NCI-H1105 treated with DMSO at 0.1 percent for 48 hours (cell line): ENCODE measurements around the gene RPS6KA2.

Experiments used
- DNase-seq: peaks from one replicate; lab custom pipeline; 2025; lab: John Stamatoyannopoulos, UW

RPS6KA2 gene

DNA sequence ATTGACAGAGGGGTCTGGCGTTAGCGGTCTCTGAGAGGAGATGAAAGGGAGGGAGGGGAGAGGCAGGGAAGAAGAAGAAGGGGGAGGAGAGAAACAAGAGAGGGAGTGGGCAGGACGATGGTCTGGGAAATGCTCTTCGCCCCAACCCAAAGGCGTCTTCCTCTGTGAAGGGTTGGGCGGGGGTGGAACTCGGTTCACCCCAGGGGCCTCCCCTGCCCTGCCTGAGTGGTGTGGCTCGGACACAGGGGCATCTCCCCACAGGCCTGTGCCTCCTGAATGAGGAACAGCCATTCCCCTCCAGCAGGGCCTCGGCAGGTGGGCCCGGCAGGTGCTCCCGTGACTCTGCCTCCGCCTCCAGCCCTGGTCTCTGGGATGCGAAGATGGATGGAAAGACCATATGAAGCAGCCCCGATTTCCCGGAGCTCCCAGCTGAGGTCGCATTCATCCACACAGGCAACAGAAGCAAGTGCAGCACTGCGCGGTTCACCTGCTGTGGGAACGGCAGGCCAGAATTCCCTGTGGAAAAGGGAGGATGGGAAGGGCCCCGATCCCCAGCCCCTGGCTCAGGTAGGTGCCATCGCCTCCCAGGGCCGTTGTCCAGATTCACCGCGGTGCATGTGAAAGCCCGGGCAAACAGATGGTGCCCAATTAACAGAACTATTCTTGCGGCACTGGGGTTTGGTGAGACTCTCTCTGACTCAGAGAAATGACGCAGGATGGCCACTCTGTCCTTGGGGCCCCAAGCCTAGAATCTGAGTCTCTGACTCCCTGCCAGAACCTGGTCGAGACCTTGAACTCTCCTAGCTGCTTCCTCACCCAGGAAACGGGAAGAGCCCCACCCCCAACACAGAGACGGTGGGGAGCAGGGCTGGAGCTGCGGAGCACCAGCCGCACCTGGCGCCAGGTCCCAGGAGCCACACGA is 29.4 kb upstream of the RPS6KA2 start:
- no peak for DNase-seq

DNA sequence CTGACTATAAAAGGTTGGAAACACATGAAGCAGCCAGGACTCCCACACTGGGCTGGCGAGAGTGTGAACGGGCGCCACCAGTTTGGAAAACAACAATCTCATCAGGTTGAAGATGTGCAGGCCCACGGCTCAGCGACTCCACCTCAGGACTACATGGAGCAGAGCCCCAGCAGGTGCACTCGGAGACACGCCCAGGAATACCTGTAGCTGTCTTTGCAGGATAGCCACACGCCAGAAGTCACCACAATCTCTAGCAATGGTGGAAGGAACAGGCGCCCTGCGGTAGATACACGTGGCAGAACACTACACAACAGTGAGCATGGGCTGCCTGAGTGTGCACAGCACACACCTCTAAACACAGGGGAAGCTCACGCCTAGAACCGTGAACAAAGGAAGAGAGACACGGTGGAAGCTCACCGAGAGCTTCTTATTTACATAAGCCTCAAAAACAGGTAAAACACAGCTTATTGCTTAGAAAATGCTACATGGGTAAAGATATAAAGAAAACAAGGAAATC is 28.7 kb upstream of the RPS6KA2 start:
- DNase-seq, result no peak

DNA sequence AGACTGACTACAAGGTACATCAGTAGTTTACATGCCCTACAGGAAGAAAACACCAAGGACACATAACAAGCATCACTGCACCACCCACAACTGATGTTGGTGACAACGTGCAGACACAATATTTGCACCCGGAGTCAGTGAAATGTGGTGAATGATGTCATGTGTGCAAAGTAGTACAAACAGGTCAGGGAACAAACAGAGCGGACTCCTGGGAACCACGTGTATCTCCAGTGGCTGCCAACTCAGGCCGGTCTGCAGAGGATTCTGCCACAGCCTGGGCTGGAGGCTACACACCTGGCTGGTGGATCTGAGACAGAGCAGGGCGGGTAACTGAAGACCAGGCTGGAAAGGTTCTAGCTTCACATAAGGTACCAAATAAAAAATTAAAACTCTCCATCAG is 28.2 kb upstream of the RPS6KA2 start:
- no peak for DNase-seq

DNA sequence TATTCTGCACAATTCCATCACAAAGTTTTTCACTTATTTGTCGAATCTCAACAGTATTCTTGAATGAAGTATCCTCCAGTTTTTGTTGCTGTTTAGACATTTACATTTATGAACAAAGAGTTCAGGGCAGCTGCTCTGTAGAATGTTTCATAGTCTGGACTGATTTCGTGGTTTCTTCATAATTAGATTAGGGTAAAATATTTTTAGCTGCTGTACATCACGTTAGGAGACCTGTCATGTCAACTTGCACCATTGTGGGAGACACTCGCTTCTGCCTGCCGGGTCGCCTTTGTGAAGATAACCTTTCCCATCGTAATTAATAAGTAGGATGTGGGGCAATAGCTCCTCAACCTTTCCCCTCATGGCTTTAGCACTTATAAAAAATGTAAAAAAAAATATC is 27.5 kb upstream of the RPS6KA2 start:
- DNase-seq, result no peak

DNA sequence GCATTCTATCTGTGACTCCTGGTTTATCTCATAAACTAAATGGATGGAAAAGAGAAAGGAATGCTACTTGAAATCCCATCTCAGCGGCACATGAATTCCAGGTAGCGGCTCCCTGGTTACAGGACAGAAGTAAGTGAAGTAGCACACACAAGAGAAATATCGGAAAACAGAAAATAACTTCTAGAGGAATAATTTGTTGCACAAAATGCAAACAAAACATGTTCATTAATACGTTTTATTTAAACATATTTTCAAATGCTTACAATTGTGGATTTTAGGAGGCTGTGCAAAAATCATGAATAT is 26.5 kb upstream of the RPS6KA2 start:
- DNase-seq, result no peak

DNA sequence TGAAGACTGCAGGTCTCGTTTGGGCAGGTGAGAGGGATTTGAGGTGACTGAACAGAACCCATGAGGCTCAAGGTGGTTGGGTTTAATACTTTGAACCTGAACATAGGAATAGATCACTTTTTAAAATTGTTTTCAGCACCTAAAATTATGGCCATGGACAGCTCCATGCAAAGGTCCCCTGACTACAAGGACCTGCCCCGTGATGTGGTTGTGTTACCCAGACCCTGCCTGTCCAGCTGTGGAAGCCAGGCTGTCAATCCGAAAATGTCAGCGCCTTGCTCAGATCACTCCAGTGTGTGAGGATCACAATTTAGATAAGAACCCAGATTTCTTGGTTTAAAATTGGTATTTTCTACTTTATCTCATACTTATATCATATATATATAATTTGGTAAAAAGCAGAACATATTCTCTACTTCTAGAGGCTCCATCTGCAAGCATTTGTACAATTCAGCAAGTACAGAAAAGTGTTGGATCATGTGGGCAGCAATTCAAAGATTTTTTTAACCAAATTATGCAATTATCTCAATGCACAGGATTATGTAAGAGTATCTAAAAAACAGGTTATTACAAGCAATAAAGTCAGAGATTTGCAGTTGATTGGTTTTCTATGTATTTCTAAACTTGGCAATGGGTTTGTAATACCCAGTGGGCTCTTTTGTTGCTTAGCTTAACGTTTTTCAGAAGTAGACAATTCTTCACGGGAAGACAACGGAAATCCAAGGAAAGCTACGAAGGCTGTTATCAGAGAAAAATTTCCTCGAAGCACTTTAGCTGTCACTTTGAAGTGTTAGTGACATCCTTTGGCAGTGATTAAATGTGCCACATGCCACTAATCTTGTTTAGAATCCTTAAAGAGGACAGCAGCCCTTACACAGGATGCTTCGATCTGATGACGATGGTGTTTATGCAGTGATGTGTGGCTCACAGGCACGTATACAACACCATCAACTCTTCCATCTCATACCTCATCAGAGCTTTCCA is 24.1 kb upstream of the RPS6KA2 start:
- no peak for DNase-seq

DNA sequence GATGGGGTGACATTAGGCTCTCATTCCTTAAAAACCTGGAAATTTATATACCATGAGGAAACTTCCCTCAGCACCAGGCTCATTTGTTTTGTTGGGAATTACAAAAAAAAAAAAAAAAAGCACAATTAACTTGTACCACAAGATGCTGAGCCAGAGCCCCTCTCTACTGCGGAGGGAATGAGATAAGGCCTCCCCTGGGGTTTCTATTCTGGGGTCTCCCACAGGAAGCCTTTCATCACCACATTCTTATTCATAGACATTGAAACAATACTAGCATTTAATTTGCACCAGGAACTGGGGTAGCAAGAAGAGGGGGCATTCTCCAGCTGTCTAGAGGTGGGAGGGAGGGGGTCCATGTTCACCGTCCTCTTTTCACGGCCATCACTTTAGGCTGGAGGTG is 23.0 kb upstream of the RPS6KA2 start:
- no peak for DNase-seq

DNA sequence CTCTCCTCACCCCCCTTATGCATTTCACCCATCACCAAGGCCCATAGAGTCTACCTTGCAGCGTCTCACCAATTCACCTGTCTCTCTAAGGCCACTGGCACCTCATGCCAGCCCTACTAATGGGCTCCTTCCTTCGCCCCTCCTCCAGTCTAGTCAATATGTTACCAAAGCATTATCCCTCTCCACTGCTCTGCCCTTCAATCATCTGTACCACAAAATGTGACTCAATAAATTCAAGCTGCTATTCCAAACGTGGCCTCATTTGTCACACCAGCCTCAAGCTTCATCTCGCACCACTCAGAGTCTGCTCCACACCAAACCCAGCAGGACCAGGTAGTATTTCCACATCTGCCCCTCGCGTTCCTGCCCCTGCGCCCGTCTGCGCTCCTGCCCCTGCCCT is 21.8 kb upstream of the RPS6KA2 start:
- no peak for DNase-seq

DNA sequence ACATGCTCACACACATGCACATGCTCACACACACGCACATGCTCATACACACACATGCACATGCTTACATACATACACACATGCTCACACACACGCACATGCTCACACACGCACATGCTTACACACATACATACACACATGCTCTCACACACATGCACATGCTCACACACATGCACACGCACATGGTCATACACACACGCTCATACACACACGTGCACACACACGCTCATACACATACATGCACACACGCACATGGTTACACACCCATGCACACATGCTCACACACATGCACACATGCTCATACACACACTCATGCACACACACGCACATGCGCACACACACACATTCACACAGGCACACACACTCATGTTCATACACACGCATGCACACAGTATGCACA is 20.8 kb upstream of the RPS6KA2 start:
- DNase-seq, result no peak

DNA sequence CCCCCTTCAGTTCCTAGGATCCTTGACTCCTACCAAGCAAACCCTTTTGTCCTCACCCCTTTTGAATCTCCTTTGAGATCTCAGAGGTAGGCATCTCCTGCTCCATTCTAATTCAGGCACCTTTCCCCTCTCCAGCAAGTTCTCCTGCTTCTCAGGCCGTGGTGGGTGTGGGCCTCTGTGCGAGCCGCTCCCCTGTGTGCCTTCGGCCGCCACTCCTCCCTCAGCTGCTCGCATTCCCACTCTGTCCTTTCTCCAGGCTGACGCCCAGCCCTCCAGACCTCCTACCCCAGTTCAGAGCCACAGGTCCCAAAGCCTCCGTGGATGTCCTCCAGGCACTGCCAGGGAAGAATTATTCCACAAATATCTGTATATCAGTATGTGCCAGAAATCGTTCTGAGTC is 19.7 kb upstream of the RPS6KA2 start:
- no peak for DNase-seq

DNA sequence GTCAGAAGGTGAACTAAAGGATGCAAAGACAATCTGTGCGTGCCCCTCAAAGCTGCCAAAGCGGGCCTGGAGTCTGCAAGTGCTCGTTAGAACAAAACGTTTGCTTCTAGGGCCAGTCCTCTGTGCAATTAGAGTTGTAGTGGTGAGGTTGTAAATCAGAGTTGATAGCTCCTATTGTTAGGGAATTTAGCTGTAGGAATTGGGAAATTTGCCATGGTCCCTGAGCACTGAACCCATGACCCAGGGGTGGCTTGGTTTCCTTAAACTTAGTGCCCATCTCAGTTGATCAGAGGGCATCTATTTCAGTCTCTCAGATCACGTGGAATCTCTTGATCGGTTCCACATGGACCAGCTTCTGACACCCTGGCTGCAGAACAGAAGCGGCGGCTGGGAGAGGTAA is 18.8 kb upstream of the RPS6KA2 start:
- peak; percentile 27 for DNase-seq

DNA sequence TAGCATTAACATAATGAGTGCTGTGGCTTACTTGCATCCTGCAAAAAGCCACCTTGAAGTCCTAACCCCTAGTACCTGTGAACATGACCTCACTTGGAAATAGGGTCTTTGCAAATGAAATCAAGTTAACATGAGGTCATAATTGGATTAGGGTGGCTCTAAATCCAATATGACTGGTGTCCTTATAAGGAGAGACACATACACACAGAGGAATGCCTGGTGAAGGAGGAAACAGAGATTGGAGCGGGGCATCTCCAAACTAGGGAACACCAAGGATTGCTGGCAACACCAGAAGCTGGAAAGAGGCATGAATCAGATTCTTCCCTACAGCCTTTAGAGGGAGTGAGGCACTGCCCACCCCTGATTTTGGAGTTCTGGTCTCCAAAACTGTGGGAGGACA is 17.6 kb upstream of the RPS6KA2 start:
- no peak for DNase-seq

DNA sequence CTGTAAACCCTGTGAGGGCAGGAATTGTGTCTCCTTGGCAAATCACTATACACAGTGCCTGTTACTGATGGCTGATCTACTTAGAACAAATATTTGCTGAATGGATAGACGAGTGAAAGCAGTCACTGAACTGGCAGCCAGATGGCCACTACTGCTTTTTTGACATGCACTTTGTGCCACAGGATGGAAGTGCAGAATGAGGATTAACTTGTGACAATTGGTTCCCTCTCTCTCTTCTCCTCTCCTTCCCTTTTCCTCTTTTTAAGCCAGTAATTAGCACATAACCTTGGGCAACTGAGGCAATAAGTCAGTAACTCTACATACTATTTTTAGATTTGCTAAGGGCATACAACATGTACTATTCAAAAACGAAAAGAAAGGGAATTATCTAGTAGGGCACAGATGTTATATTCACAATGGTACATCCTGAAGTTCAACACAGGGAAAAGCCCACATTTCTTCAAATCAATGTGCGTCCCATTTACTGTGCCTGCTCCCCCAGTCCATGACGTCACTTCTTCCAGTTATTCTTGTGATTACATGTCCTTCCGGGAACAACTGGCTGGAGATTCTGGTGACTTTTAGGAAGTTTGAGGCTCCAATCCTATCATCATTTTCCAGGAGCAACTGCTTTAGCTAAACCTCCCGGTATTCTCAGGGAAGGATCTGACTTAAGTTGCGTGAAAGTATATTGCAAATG is 17.0 kb upstream of the RPS6KA2 start:
- no peak for DNase-seq

DNA sequence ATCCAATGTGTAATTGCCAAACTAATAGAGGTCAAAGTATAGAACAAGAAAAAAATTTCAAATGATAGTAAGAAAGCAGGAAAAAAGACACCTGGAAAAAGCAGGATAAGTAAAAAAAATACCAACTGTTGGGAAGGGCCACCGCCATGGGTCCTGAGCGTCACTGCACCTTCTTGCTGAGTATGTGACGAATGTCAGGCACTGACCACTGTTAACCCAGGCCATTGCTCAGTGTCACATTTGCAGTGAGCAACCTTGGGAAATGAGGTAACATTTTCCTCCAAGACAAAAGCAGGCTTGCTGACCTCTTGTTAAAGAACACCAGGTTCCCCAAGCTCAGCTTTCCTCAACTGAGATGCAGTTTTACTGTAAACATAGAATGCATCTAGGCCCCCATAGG is 15.6 kb upstream of the RPS6KA2 start:
- no peak for DNase-seq

DNA sequence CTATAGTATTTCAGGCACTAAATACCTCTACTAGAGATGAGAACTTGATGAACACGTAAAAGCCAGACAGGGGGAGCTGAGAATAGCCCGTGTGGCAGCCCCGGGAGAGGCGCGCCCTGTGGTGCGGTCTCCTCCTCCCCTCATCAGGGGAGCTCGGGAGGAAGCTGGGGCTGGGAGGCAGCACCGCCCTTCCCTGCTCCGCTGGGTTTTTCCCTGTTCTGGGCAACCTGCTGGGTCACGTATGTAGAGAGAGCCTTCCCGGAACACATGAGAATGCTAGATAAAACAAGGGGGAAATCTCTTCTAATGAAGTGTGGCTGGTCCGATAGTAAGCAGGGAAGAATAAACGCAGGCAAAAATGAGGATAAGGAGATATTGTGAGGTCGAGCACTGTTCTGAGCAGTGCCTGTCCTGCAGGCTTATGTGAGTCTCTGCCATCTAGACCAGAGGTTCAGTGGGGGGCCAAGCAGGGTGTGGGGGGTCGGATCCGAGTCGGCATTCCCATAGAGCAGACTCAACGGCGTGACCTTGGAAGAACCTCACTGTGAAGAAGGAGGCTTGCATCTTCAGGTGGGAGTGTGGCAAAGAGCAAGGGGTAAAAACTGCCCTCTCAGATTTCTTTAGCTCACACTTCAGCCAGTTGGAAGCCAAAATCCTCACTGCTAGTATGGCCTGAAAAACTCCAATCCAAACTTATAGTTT is 13.4 kb upstream of the RPS6KA2 start:
- DNase-seq, result no peak

DNA sequence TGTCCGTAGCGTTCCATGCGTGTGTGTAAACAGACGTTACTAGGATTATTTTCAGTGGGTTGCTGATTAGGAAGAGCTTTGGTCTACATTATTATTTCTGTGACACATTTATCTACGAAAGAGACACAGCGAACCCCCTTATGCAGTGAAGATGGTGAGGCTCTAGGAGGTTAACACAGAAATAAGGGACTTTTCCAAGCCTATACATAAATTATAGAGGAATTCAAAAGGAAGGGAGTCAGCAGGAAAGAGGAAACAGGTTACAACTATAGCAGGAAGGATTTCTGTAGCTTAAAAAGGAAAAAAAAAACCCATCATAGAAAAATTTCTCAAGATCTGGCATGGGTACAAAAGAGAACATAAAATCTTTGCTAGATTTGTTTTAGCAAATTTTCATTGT is 12.9 kb upstream of the RPS6KA2 start:
- DNase-seq, result no peak

DNA sequence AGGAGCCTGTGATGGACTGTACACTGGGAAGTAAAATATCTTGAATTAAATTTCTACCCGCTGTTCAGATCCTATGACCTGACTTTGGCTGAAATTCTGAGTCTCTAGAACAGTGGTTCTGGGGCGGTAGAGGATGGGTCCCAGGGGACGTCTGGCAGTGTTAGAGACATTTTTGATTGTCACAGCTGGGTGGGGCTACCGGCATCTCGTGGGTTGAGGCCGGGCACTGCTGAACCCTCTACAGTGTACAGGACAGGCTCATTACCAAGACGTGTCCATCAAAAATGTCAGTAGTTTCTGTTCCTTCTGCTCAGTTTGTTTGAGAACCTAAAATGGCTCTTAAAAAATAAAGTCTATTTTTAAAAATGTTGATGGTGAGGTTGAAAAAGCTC is 11.5 kb upstream of the RPS6KA2 start:
- DNase-seq, result no peak

DNA sequence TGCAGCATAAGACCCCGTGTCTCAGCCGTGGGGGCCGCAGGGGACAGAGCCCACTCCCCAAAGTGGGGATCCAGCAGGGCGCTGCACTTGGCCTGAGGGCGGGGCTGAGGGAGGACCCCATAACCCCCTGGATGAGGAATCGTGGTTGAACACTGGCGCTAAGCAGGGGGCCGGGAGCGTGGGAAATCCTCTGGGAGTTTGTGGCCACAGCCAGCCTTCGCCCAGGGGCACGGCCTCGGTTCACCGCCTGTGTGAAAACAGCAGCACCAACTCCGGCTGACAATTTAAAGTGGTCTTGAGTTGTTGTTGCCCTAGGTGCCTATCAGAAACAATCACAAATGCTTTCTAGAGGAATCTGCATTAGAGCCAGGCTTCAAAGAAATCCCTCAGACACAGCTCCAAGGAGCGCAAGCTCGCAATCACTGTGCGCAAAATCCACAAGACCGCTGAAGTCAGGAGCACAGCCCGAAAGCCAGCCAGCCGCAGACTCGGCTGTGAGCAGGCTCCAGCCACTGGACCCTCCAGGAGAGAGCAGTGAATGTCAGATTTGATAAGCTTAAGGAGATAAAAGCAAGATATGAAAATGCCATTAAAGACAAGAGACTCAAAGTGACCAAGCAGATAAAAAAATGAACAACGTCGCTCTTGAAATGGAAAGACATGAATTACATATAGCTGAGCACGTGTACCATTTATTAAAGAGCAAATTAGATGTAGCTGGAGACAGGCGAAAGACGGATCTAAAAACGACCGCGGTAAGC is 10.9 kb upstream of the RPS6KA2 start:
- DNase-seq, result no peak

DNA sequence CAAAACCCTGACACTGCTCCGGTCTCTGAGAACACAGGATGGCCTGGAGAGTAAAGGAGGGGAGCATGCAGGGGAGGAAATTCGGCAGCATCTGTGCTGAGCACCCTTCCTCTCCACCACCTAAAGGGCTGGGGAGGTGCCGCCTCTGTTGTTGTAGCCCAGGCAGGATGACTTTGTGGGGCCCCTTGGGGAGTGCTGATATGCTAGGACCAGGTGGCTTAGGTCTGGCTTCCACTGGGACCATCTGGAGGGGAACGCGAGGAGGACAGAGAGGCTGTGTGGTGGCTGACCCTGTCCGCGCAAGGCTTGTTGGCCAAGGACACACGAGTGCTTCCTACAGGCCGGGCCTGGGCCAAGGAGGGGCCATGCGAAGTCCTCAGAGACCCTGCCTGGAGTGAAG is 9.9 kb upstream of the RPS6KA2 start:
- DNase-seq, result no peak

DNA sequence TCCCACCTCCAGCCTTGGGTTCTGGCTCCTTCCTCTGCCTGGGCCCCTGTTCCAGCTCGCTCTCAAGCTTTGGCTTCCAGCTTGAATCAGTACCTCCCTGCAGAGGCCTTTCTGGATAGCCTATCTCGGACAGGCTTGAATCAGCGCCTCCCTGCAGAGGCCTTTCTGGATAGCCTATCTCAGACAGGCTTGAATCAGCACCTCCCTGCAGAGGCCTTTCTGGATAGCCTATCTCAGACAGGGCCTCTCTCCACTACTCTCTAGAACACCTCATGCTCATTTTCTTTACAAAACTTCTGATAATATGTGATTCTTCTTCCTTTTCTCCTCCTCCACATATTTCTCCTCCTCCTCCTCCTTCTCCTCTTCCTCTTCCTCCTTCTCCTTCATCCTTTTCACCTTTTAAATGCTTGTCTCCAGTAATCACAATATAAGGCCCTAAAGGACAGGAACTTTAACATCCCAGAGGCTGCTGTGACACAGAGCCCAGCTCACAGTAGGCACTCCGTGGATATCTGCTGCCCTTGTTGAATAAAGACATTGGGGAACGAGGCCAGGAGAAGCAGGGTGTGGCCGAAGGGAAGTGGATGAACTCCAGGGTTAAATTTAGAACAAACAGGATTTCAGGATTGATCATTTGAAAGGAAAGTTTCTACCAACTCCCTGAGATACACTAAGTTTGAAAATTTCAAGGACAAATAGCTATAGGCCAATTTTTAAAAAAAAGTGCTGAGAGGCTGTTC is 9.3 kb upstream of the RPS6KA2 start:
- DNase-seq, result no peak
